B cell (primary cell): ENCODE results near the gene SNAPIN. TPM values are rescaled to one million over a fixed set of nuclear protein-coding genes. Genes with fewer than 3 reads are reported as not detected.

Source experiments
- ATAC-seq: fragments of 200-7000 bp; cut with Tn5 transposase; one replicate; pipeline ENCODE4 v1.10.0; 2021; ENCODE audit warnings: low read depth, mild to moderate bottlenecking, moderate number of reproducible peaks, moderate library complexity
- CTCF ChIA-PET: fragments of 350-600 bp; sonication (Branson Sonifier 250); formaldehyde crosslinking; loops from one replicate; lab custom pipeline; 2021; ENCODE audit warnings: antibody characterized with exemption, inconsistent platforms; lab: Charles Lee
- POLR2A ChIA-PET: fragments of 350-600 bp; sonication (Branson Sonifier 250); formaldehyde crosslinking; loops from one replicate; lab custom pipeline; 2021; ENCODE audit warnings: antibody characterized with exemption; lab: Charles Lee
- DNase-seq: peaks from one replicate; pipeline ENCODE4 v3.0.0; 2013
- H2AFZ ChIP-seq: 2 replicates; pipeline ENCODE4 v1.6.1; 2012; ENCODE audit warnings: mild to moderate bottlenecking, low read depth, low read length; ENCODE audit not compliant: insufficient read depth, poor library complexity, severe bottlenecking
- H3K27ac ChIP-seq, 2 donors: 1 replicate in 1 of 2; 2 replicates in 1 of 2; pipeline ENCODE4 v1.5.1; 2012 to 2013; ENCODE audit warnings: low read length in 2 of 2, mild to moderate bottlenecking in 2 of 2, moderate library complexity in 1 of 2
- H3K27me3 ChIP-seq, 4 experiments: fragments of 200-600 bp in 1 of 4; sonication (generic) in 1 of 4; replicated peaks in 1 of 4; 1 replicate in 2 of 4; 2 replicates in 2 of 4; pipeline versions ENCODE4 v1.6.1 to v1.7.0; 2013 to 2016; ENCODE audit warnings: low read length in 3 of 4, mild to moderate bottlenecking in 2 of 4, mixed read lengths in 1 of 4, moderate library complexity in 1 of 4; ENCODE audit not compliant: insufficient read depth in 4 of 4, control insufficient read depth in 3 of 4; ENCODE audit errors: control extremely low read depth in 1 of 4
- H3K36me3 ChIP-seq, 2 experiments: replicated peaks in 1 of 2; 1 replicate in 1 of 2; 2 replicates in 1 of 2; pipeline versions ENCODE4 v1.6.1 to v1.7.1; 2013; ENCODE audit warnings: low read length in 1 of 2; ENCODE audit not compliant: insufficient read depth in 2 of 2, control insufficient read depth in 1 of 2; ENCODE audit errors: control extremely low read depth in 1 of 2, extremely low read depth in 1 of 2
- H3K4me1 ChIP-seq, 2 donors: fragments of 200-600 bp in 1 of 2; sonication (generic) in 1 of 2; 1 replicate in 1 of 2; 2 replicates in 1 of 2; pipeline versions ENCODE4 v1.5.1 to v1.6.1; 2013 to 2017; ENCODE audit warnings: low read length in 2 of 2; ENCODE audit not compliant: control insufficient read depth in 2 of 2, insufficient read depth in 2 of 2
- H3K4me2 ChIP-seq: replicated peaks from 2 replicates; pipeline ENCODE3; 2012; ENCODE audit warnings: mild to moderate bottlenecking, low read depth, low read length; ENCODE audit not compliant: poor library complexity, severe bottlenecking
- H3K4me3 ChIP-seq, 5 experiments: fragments of 200-600 bp in 1 of 5; sonication (generic) in 1 of 5; 1 replicate in 3 of 5; 2 replicates in 2 of 5; pipeline versions ENCODE4 v1.5.1 to v1.7.0; 2011 to 2016; ENCODE audit warnings: low read length in 4 of 5, mild to moderate bottlenecking in 4 of 5, low read depth in 2 of 5, control low read depth in 1 of 5, moderate library complexity in 1 of 5; ENCODE audit not compliant: insufficient read depth in 1 of 5; ENCODE audit errors: control extremely low read depth in 1 of 5, extremely low read depth in 1 of 5
- H3K79me2 ChIP-seq: fragments of 200-600 bp; sonication (generic); one replicate; pipeline ENCODE4 v1.6.0; 2016; ENCODE audit warnings: low read length; ENCODE audit not compliant: control insufficient read depth, insufficient read depth
- H3K9ac ChIP-seq: fragments of 200-600 bp; sonication (generic); 2 replicates; pipeline ENCODE4 v1.6.1; 2017; ENCODE audit warnings: mild to moderate bottlenecking, low read length, moderate library complexity
- H3K9me3 ChIP-seq, 3 donors: one replicate each; pipeline versions ENCODE4 v1.6.1 to v1.7.1; 2013; ENCODE audit warnings: low read length in 2 of 3; ENCODE audit not compliant: control insufficient read depth in 2 of 3, insufficient read depth in 1 of 3; ENCODE audit errors: control extremely low read depth in 1 of 3
- H4K20me1 ChIP-seq: 2 replicates; pipeline ENCODE4 v1.6.0; 2012; ENCODE audit warnings: mild to moderate bottlenecking, low read length; ENCODE audit not compliant: insufficient read depth, control insufficient read depth, poor library complexity, severe bottlenecking
- H3K27ac Mint-ChIP-seq: one replicate; pipeline ENCODE4 v1.8.0; 2021; ENCODE audit warnings: mixed read lengths
- H3K27me3 Mint-ChIP-seq: one replicate; pipeline ENCODE4 v1.8.0; 2021; ENCODE audit warnings: mixed read lengths
- H3K4me1 Mint-ChIP-seq: one replicate; pipeline ENCODE4 v1.8.0; 2021; ENCODE audit warnings: mixed read lengths
- H3K4me3 Mint-ChIP-seq: one replicate; pipeline ENCODE4 v1.8.0; 2021; ENCODE audit warnings: mixed read lengths
- H3K9me3 Mint-ChIP-seq: one replicate; pipeline ENCODE4 v1.8.0; 2022; ENCODE audit warnings: mixed read lengths; ENCODE audit not compliant: insufficient read depth
- CTCF ChIP-seq: fragments of 200-600 bp; IDR thresholded peaks from one replicate; pipeline ENCODE4 v1.8.0; 2022; ENCODE audit warnings: antibody characterized with exemption, mild to moderate bottlenecking
- EZH2 ChIP-seq: IDR thresholded peaks from 2 replicates; pipeline ENCODE4 v1.6.1; 2012; ENCODE audit warnings: borderline replicate concordance, low read depth, mild to moderate bottlenecking, moderate library complexity, low read length; ENCODE audit not compliant: insufficient read depth, poor library complexity, severe bottlenecking
- WGBS: methylation state at CpG from one replicate; pipeline ENCODE4 v1.1.5; 2013; ENCODE audit warnings: missing lambda C conversion rate; ENCODE audit not compliant: insufficient coverage; 5-methylcytosine and 5-hydroxymethylcytosine counted together
- intact Hi-C: fragments of 100-400 bp; cut with micrococcal nuclease; formaldehyde crosslinking; loops from one replicate; pipeline ENCODE4 v1.10.0; 2022
- polyA plus RNA-seq: library from polyadenylated mRNA; depleted of rRNA; stranded (reverse); fragments of >200 nt; gene quantifications from 2 replicates; pipeline ENCODE4 v1.2.3, GENCODE V29; 2012
- total RNA-seq, 2 donors: library from RNA; stranded (reverse); fragments of 120-200 nt in 1 of 2; gene quantifications; 1 replicate in 1 of 2; 2 replicates in 1 of 2; pipeline versions ENCODE4 v1.2.3 to v1.2.4, GENCODE V29; 2013 to 2022

The SNAPIN gene
- total and polyA plus RNA-seq, 2 donors (not counting 1 experiment from before 2014, with no cell fraction given): 22.7 to 37.6 TPM

GRCh38 chr1:153633754-153634665 lies 24.5 kb upstream of the SNAPIN start, which contains the start of gene CHTOP:
CHTOP (plus strand) TSS chr1:153634066; CDS start chr1:153636589, 2,523 bp downstream.
- Histone ChIP-seq H3K9me3 (peaks cover 0 to 7% (median 0%) of the 10 kb centered on the region in 3 donors), H3K27ac (peak within 1 kb of the TSS; percentile 97 to 99), H4K20me1 (peaks cover 18% of the 10 kb centered on the region), H3K27me3 (no peaks in the 10 kb centered on the region), H3K4me2 (peak within 1 kb of the TSS; percentile 76), H3K79me2 (peaks cover 48% of the 10 kb centered on the region), H3K4me3 (peak within 1 kb of the TSS; percentile 90 to 100 (median 99)), H3K36me3 (peaks cover 18 to 31% of the 10 kb centered on the region in 2 experiments), H3K4me1 (peaks cover 9 to 24% of the 10 kb centered on the region in 2 donors), H3K9ac (peak within 1 kb of the TSS; percentile 99), H2AFZ (peak within 1 kb of the TSS; percentile 69)
- ATAC-seq: peak; percentile 89
- Mint-ChIP-seq H3K4me1 (peaks cover 39% of the 10 kb centered on the region), H3K27ac (peak within 1 kb of the TSS; percentile 100), H3K4me3 (peak within 1 kb of the TSS; percentile 97), H3K9me3 (no peaks in the 10 kb centered on the region), H3K27me3 (no peaks in the 10 kb centered on the region)
- TF ChIP-seq CTCF (no peak), EZH2 (no peak)
- CTCF ChIA-PET: interaction anchor here (0.5 to 3.3 kb wide), 12 partner anchors 10 to 638 kb away, joined by 3 to 32 read pairs (median 4); partner anchors contain the start of gene CREB3L4
- peak; percentile 99 for DNase-seq
- POLR2A ChIA-PET: interaction anchor here (0.6 to 2.7 kb wide), 32 partner anchors 10 to 1870 kb away, joined by 3 to 17 read pairs (median 4); partner anchors contain the start of genes CREB3L4, ILF2, INTS3 and JTB
- intact Hi-C loops: loop anchor here (1.0 to 10.0 kb wide), 9 partner anchors 24 to 149 kb away; partner anchors contain the start of genes S100A6 and SNAPIN
- 4% methylated on average over 60 of the region's 65 CpGs for WGBS
